WERI-Rb-1 (cell line): ENCODE measurements around the gene IMMP2L.

Source experiments
- DNase-seq: peaks from one replicate; pipeline ENCODE4 v3.0.0-alpha.2; 2020
- H3K27ac ChIP-seq: fragments of 250-450 bp; sonication (Bioruptor Pico); 2 replicates; pipeline ENCODE4 v1.5.1; 2020; ENCODE audit warnings: mild to moderate bottlenecking, moderate library complexity
- H3K27me3 ChIP-seq: fragments of 250-450 bp; sonication (Bioruptor Pico); 2 replicates; pipeline ENCODE4 v1.5.1; 2021; ENCODE audit warnings: mild to moderate bottlenecking, low read depth, moderate library complexity; ENCODE audit not compliant: insufficient read depth, severe bottlenecking
- H3K36me3 ChIP-seq: fragments of 250-450 bp; sonication (Bioruptor Pico); 2 replicates; pipeline ENCODE4 v1.5.1; 2020; ENCODE audit warnings: mild to moderate bottlenecking, moderate library complexity
- H3K4me3 ChIP-seq: 2 replicates; pipeline ENCODE4 v1.5.1; 2011; ENCODE audit warnings: low read depth, mild to moderate bottlenecking, control low read depth, low read length
- H3K9me3 ChIP-seq: fragments of 250-450 bp; sonication (Bioruptor Pico); 2 replicates; pipeline ENCODE4 v1.5.1; 2021; ENCODE audit warnings: mild to moderate bottlenecking, moderate library complexity; ENCODE audit not compliant: severe bottlenecking
- CTCF ChIP-seq: IDR thresholded peaks from 2 replicates; pipeline ENCODE4 v1.5.1; 2011; ENCODE audit warnings: low read depth, mild to moderate bottlenecking, control low read depth, inconsistent platforms, low read length

The IMMP2L gene

GRCh38 chr7:110994028-110994967 lies 568.0 kb downstream of the IMMP2L start:
- H3K36me3 ChIP-seq, result no peaks in the 10 kb centered on the region
- H3K27ac ChIP-seq, result no peak overlapping the region
- TF ChIP-seq CTCF, result no peak
- no peaks in the 10 kb centered on the region for H3K27me3 ChIP-seq
- no peaks in the 10 kb centered on the region for H3K9me3 ChIP-seq
- DNase-seq, result no peak
- no peak overlapping the region for H3K4me3 ChIP-seq

GRCh38 chr7:110988890-110989501 lies 573.3 kb downstream of the IMMP2L start:
- Histone ChIP-seq H3K27ac (no peak overlapping the region), H3K4me3 (no peak overlapping the region), H3K27me3 (no peaks in the 10 kb centered on the region), H3K9me3 (no peaks in the 10 kb centered on the region), H3K36me3 (no peaks in the 10 kb centered on the region)
- DNase-seq, result no peak
- TF ChIP-seq CTCF, result no peak

- no peaks in the 10 kb centered on the region for H3K9me3 ChIP-seq
- TF ChIP-seq CTCF, result no peak
- H3K36me3 ChIP-seq, result no peaks in the 10 kb centered on the region
- no peak for DNase-seq
- no peaks in the 10 kb centered on the region for H3K27me3 ChIP-seq
- H3K27ac ChIP-seq, result no peak overlapping the region
- H3K4me3 ChIP-seq, result no peak overlapping the region
Observed at GRCh38 chr7:110988348-110988747, 573.9 kb downstream of the IMMP2L start.

GRCh38 chr7:110987127-110987693 lies 575.1 kb downstream of the IMMP2L start:
- Histone ChIP-seq H3K27me3 (no peaks in the 10 kb centered on the region), H3K4me3 (no peak overlapping the region), H3K27ac (no peak overlapping the region), H3K36me3 (no peaks in the 10 kb centered on the region), H3K9me3 (no peaks in the 10 kb centered on the region)
- DNase-seq, result no peak
- no peak for TF ChIP-seq CTCF

GRCh38 chr7:110983822-110984456 lies 578.4 kb downstream of the IMMP2L start:
- Histone ChIP-seq H3K27ac (no peak overlapping the region), H3K27me3 (no peaks in the 10 kb centered on the region), H3K4me3 (no peak overlapping the region), H3K36me3 (no peaks in the 10 kb centered on the region), H3K9me3 (no peaks in the 10 kb centered on the region)
- no peak for TF ChIP-seq CTCF
- DNase-seq, result no peak
